Breast epithelium (tissue), 4 donors: ENCODE measurements around the gene NDOR1. TPM values are rescaled to one million over a fixed set of nuclear protein-coding genes. Genes with fewer than 3 reads are reported as not detected.
A peak's percentile ranks its signal among the peaks of the same experiment; 100 is the strongest.

Source experiments
- DNase-seq, 2 donors: peaks; one replicate each; pipeline ENCODE4 v3.0.0-alpha.2; 2019; ENCODE audit warnings: low spot score in 2 of 2
- H3K27ac ChIP-seq, 2 donors: fragments of 200-600 bp; sonication (generic) in 1 of 2; one replicate each; pipeline ENCODE4 v1.5.1; 2016 to 2019; ENCODE audit warnings: mild to moderate bottlenecking in 1 of 2
- H3K27me3 ChIP-seq, 2 donors: fragments of 200-600 bp; sonication (generic) in 1 of 2; one replicate each; pipeline versions ENCODE4 v1.5.1 to v1.6.0; 2017 to 2019; ENCODE audit warnings: control low read depth in 1 of 2, mild to moderate bottlenecking in 1 of 2
- H3K36me3 ChIP-seq: fragments of 200-600 bp; one replicate; pipeline ENCODE4 v1.5.1; 2019
- H3K4me1 ChIP-seq, 2 donors: fragments of 200-600 bp; sonication (generic); one replicate each; pipeline ENCODE4 v1.5.1; 2016 to 2019; ENCODE audit warnings: control low read depth in 1 of 2
- H3K4me3 ChIP-seq, 3 donors: fragments of 200-600 bp; sonication (generic); 1 replicate in 2 of 3; 2 replicates in 1 of 3; pipeline ENCODE4 v1.5.1; 2016 to 2019; ENCODE audit warnings: mild to moderate bottlenecking in 3 of 3, moderate library complexity in 2 of 3
- H3K9me3 ChIP-seq, 2 donors: fragments of 200-600 bp; sonication (generic) in 1 of 2; one replicate each; pipeline ENCODE4 v1.5.1; 2016 to 2019; ENCODE audit warnings: control low read depth in 1 of 2
- CTCF ChIP-seq, 3 donors: fragments of 450-650 bp; IDR thresholded peaks; one replicate each; pipeline ENCODE4 v1.5.1; 2016 to 2017; ENCODE audit warnings: antibody characterized with exemption in 3 of 3, mild to moderate bottlenecking in 3 of 3, moderate library complexity in 3 of 3
- POLR2A ChIP-seq: fragments of 450-650 bp; IDR thresholded peaks from one replicate; pipeline ENCODE4 v1.6.1; 2016; ENCODE audit warnings: antibody characterized with exemption, mild to moderate bottlenecking, moderate library complexity
- POLR2AphosphoS5 ChIP-seq, 3 donors: sonication (generic); formaldehyde crosslinking; IDR thresholded peaks; one replicate each; pipeline ENCODE4 v1.6.1; 2017; ENCODE audit warnings: antibody characterized with exemption in 3 of 3
- intact Hi-C: fragments of 100-400 bp; cut with DNase I; formaldehyde crosslinking; loops from one replicate; pipeline ENCODE4 v1.15.1; 2023; ENCODE audit warnings: low total_unique reads
- total RNA-seq, 3 donors: library from RNA; depleted of rRNA; stranded (reverse); fragments of >200 nt; gene quantifications; one replicate each; pipeline ENCODE4 v1.1.0, GENCODE V29; 2016

The NDOR1 gene
- total RNA-seq, 3 donors from 2014 or later = 4.6 to 9.5 (median 7.2) TPM

GRCh38 chr9:137218212-137218753 is 12.8 kb downstream of the NDOR1 start:
- H3K4me3 ChIP-seq = peak overlapping the region in 2 of 3 donors; percentile 51 to 63
- DNase-seq = no peak
- H3K9me3 ChIP-seq = no peaks in the 10 kb centered on the region
- intact Hi-C loops = no loop called here
- peaks cover 0 to 25% of the 10 kb centered on the region in 2 donors for H3K4me1 ChIP-seq
- TF ChIP-seq CTCF (IDR thresholded peaks at IDR 0.05) (no peak), POLR2A (no peak), POLR2AphosphoS5 (IDR thresholded peaks at IDR 0.05) (no peak)
- H3K27ac ChIP-seq = peak overlapping the region; percentile 80 to 88
- H3K36me3 ChIP-seq = no peaks in the 10 kb centered on the region
- no peaks in the 10 kb centered on the region for H3K27me3 ChIP-seq

GRCh38 chr9:137218754-137219271 is 13.3 kb downstream of the NDOR1 start:
- H3K4me3 ChIP-seq = no peak overlapping the region
- DNase-seq = no peak
- H3K9me3 ChIP-seq = no peaks in the 10 kb centered on the region
- peaks cover 3 to 25% of the 10 kb centered on the region in 2 donors for H3K4me1 ChIP-seq
- H3K36me3 ChIP-seq = no peaks in the 10 kb centered on the region
- intact Hi-C loops = no loop called here
- no peak overlapping the region for H3K27ac ChIP-seq
- H3K27me3 ChIP-seq = no peaks in the 10 kb centered on the region
- TF ChIP-seq POLR2AphosphoS5 (IDR thresholded peaks at IDR 0.05) = no peak
- TF ChIP-seq CTCF (IDR thresholded peaks at IDR 0.05) = no peak
- TF ChIP-seq POLR2A = no peak

GRCh38 chr9:137219757-137220316 is 14.3 kb downstream of the NDOR1 start:
- no peaks in the 10 kb centered on the region for H3K27me3 ChIP-seq
- no peaks in the 10 kb centered on the region for H3K9me3 ChIP-seq
- no peak for TF ChIP-seq CTCF (IDR thresholded peaks at IDR 0.05)
- no peak for TF ChIP-seq POLR2A
- TF ChIP-seq POLR2AphosphoS5 (IDR thresholded peaks at IDR 0.05) = no peak
- no peak overlapping the region for H3K27ac ChIP-seq
- peaks cover 7 to 25% of the 10 kb centered on the region in 2 donors for H3K4me1 ChIP-seq
- DNase-seq = no peak
- H3K4me3 ChIP-seq = no peak overlapping the region
- no peaks in the 10 kb centered on the region for H3K36me3 ChIP-seq
- intact Hi-C loops = no loop called here

- Histone ChIP-seq H3K27ac (no peak overlapping the region), H3K4me1 (peaks cover 7 to 25% of the 10 kb centered on the region in 2 donors), H3K27me3 (no peaks in the 10 kb centered on the region), H3K9me3 (no peaks in the 10 kb centered on the region), H3K36me3 (no peaks in the 10 kb centered on the region), H3K4me3 (no peak overlapping the region)
- intact Hi-C loops = no loop called here
- TF ChIP-seq CTCF (IDR thresholded peaks at IDR 0.05) (no peak), POLR2A (no peak), POLR2AphosphoS5 (IDR thresholded peaks at IDR 0.05) (no peak)
- no peak for DNase-seq
Measured at GRCh38 chr9:137220317-137221094, 15.0 kb downstream of the NDOR1 start.

- TF ChIP-seq POLR2AphosphoS5 (IDR thresholded peaks at IDR 0.05) = no peak
- TF ChIP-seq POLR2A = no peak
- TF ChIP-seq CTCF (IDR thresholded peaks at IDR 0.05) = no peak
- Histone ChIP-seq H3K36me3 (no peaks in the 10 kb centered on the region), H3K27ac (no peak overlapping the region), H3K27me3 (no peaks in the 10 kb centered on the region), H3K4me3 (peak overlapping the region; percentile 35 to 85 (median 77)), H3K4me1 (peaks cover 7 to 25% of the 10 kb centered on the region in 2 donors), H3K9me3 (no peaks in the 10 kb centered on the region)
- DNase-seq = no peak
- intact Hi-C loops = no loop called here
Measured at GRCh38 chr9:137221095-137221505, 15.6 kb downstream of the NDOR1 start.
